RWPE1 (cell line): Measurements from ENCODE around the gene SAMD4A.

Experiments
- CTCF ChIA-PET: fragments of 350-600 bp; sonication (Branson Sonifier 250); formaldehyde crosslinking; extraction: SDS; loops from one replicate; lab custom pipeline; 2021; lab: Yijun Ruan, JAX
- POLR2A ChIA-PET: fragments of 400-600 bp; formaldehyde crosslinking; extraction: SDS; loops from one replicate; lab custom pipeline; 2020; ENCODE audit warnings: antibody characterized with exemption; ENCODE audit not compliant: low non-redundant PET; lab: Yijun Ruan, JAX
- DNase-seq: peaks from one replicate; pipeline ENCODE4 v3.0.0; 2012; ENCODE audit warnings: low spot score
- H3K27ac ChIP-seq: fragments of 450-650 bp; 2 replicates; pipeline ENCODE4 v1.5.1; 2017
- CTCF ChIP-seq: fragments of 450-650 bp; conservative IDR thresholded peaks from 2 replicates; pipeline ENCODE4 v1.5.1; 2017; ENCODE audit warnings: low read depth, mild to moderate bottlenecking

SAMD4A gene

GRCh38 chr14:54669721-54670561 lies 103.0 kb downstream of the SAMD4A start:
- TF ChIP-seq CTCF: no peak
- H3K27ac ChIP-seq: peak overlapping the region; percentile 79
- peak; percentile 84 for DNase-seq
- ChIA-PET CTCF (interaction anchor here (0.7 kb wide), 1 partner anchor 9 kb away, joined by 3 read pairs; no protein-coding TSS in a partner anchor), POLR2A (no interaction called here)

GRCh38 chr14:54671537-54671936 lies 104.6 kb downstream of the SAMD4A start:
- H3K27ac ChIP-seq: no peak overlapping the region; the same call in 1 of the 2 replicates
- no peak for TF ChIP-seq CTCF
- no peak for DNase-seq
- CTCF ChIA-PET: no interaction called here
- POLR2A ChIA-PET: no interaction called here

GRCh38 chr14:54672181-54672580 lies 105.3 kb downstream of the SAMD4A start:
- no peak for DNase-seq
- TF ChIP-seq CTCF: no peak
- ChIA-PET CTCF (interaction anchor here (0.6 to 2.0 kb wide), 2 partner anchors 30 to 108 kb away, joined by 3 to 7 read pairs; no protein-coding TSS in a partner anchor), POLR2A (no interaction called here)
- H3K27ac ChIP-seq: no peak overlapping the region

- no peak for DNase-seq
- no peak overlapping the region for H3K27ac ChIP-seq
- POLR2A ChIA-PET: no interaction called here
- CTCF ChIA-PET: interaction anchor here (0.6 to 2.0 kb wide), 2 partner anchors 30 to 108 kb away, joined by 3 to 7 read pairs; no protein-coding TSS in a partner anchor
- no peak for TF ChIP-seq CTCF
Measured at GRCh38 chr14:54672688-54673087, 105.8 kb downstream of the SAMD4A start.

- CTCF ChIA-PET: interaction anchor here (2.0 kb wide), 1 partner anchor 109 kb away, joined by 7 read pairs; no protein-coding TSS in a partner anchor
- POLR2A ChIA-PET: no interaction called here
- no peak for TF ChIP-seq CTCF
- no peak overlapping the region for H3K27ac ChIP-seq
- no peak for DNase-seq
Measured at GRCh38 chr14:54673193-54674045, 106.5 kb downstream of the SAMD4A start.

GRCh38 chr14:54674046-54674741 lies 107.3 kb downstream of the SAMD4A start:
- ChIA-PET POLR2A (no interaction called here), CTCF (interaction anchor here (2.0 kb wide), 1 partner anchor 110 kb away, joined by 7 read pairs; no protein-coding TSS in a partner anchor)
- no peak for TF ChIP-seq CTCF
- H3K27ac ChIP-seq: no peak overlapping the region
- no peak for DNase-seq
